Measurements from ENCODE around the gene ANKRD18A. TPM values are rescaled to one million over a fixed set of nuclear protein-coding genes. Genes with fewer than 3 reads are reported as not detected.

Gene ANKRD18A
- total and polyA plus RNA-seq, 2 of the 13 experiments (the other 11 are each of a cell fraction or from before 2014, with no cell fraction given) = 5.9 to 7.6 TPM

GRCh38 chr9:38619556-38620447, 594 bp downstream of the ANKRD18A start (continued):
- TF ChIP-seq CERS6 (CRISPR knock-in tag; IDR thresholded peaks at IDR 0.05) = no peak
- no peak for TF ChIP-seq HOXA3 (CRISPR knock-in tag; IDR thresholded peaks at IDR 0.05)
- TF ChIP-seq ZNF792 (CRISPR knock-in tag; IDR thresholded peaks at IDR 0.05) = no peak
- no peak for TF ChIP-seq ISL2 (CRISPR knock-in tag; IDR thresholded peaks at IDR 0.05)
- no peak for TF ChIP-seq NONO (IDR thresholded peaks at IDR 0.05)
- TF ChIP-seq NONO (CRISPR knock-in tag; conservative IDR thresholded peaks at IDR 0.05) = no peak
- TF ChIP-seq ZFP41 (CRISPR knock-in tag; IDR thresholded peaks at IDR 0.05; ENCODE audit: borderline replicate concordance) = no peak
- no peak for TF ChIP-seq NR1H2 (CRISPR knock-in tag; IDR thresholded peaks at IDR 0.05; ENCODE audit: borderline replicate concordance, low read depth)
- TF ChIP-seq ZNF292 (CRISPR knock-in tag; IDR thresholded peaks at IDR 0.05; ENCODE audit: borderline replicate concordance, low read depth) = no peak
- peak; percentile 16; the same call in 1 of the 2 replicates for TF ChIP-seq ZNF607 (CRISPR knock-in tag; IDR thresholded peaks at IDR 0.05; ENCODE audit: borderline replicate concordance)
- TF ChIP-seq ZMAT3 (CRISPR knock-in tag; conservative IDR thresholded peaks at IDR 0.05) = 0 out of 2 replicates have a peak, but pooled peaks have one; percentile 21
- no peak for TF ChIP-seq MEIS1 (CRISPR knock-in tag; IDR thresholded peaks at IDR 0.05; ENCODE audit: borderline replicate concordance)
- no peak for TF ChIP-seq TBX3 (IDR thresholded peaks at IDR 0.05; ENCODE audit: borderline replicate concordance)
- TF ChIP-seq RARA (CRISPR knock-in tag; IDR thresholded peaks at IDR 0.05) = no peak
- TF ChIP-seq BRD4 (CRISPR knock-in tag; IDR thresholded peaks at IDR 0.05) = no peak
- 0 out of 2 replicates have a peak, but pooled peaks have one; percentile 14 for TF ChIP-seq ZNF557 (CRISPR knock-in tag; IDR thresholded peaks at IDR 0.05)
- TF ChIP-seq PAWR (CRISPR knock-in tag; IDR thresholded peaks at IDR 0.05; ENCODE audit: borderline replicate concordance) = no peak
- TF ChIP-seq ZNF234 (CRISPR knock-in tag; conservative IDR thresholded peaks at IDR 0.05) = 0 out of 2 replicates have a peak, but pooled peaks have one; percentile 72
- TF ChIP-seq ZNF773 (CRISPR knock-in tag; IDR thresholded peaks at IDR 0.05; ENCODE audit: borderline replicate concordance) = no peak
- no peak for TF ChIP-seq THYN1 (CRISPR knock-in tag; IDR thresholded peaks at IDR 0.05; ENCODE audit: borderline replicate concordance, low read depth)
- no peak for TF ChIP-seq BORCS8-MEF2B (CRISPR knock-in tag; IDR thresholded peaks at IDR 0.05)
- no peak for TF ChIP-seq STAT6 (CRISPR knock-in tag; IDR thresholded peaks at IDR 0.05; ENCODE audit: borderline replicate concordance)
- no peak for TF ChIP-seq ZNF275 (CRISPR knock-in tag; IDR thresholded peaks at IDR 0.05; ENCODE audit: borderline replicate concordance)
- TF ChIP-seq SOX13 (IDR thresholded peaks at IDR 0.05) = no peak
- TF ChIP-seq SOX13 (CRISPR knock-in tag; conservative IDR thresholded peaks at IDR 0.05 in 1 of 2, IDR thresholded peaks at IDR 0.05 in 1 of 2) = no peak
- TF ChIP-seq ZMYM4 (CRISPR knock-in tag; IDR thresholded peaks at IDR 0.05) = no peak
- TF ChIP-seq MBD4 (IDR thresholded peaks at IDR 0.05; ENCODE audit: borderline replicate concordance, low read length) = no peak
